GM18870 (cell line): ENCODE data around the gene HOXB2.

ENCODE experiments used
- ATAC-seq: cut with Tn5 transposase; IDR thresholded peaks from one replicate; pipeline ENCODE4 v1.9.1; 2021; ENCODE audit warnings: moderate library complexity; ENCODE audit not compliant: unreplicated experiment

The HOXB2 gene

DNA sequence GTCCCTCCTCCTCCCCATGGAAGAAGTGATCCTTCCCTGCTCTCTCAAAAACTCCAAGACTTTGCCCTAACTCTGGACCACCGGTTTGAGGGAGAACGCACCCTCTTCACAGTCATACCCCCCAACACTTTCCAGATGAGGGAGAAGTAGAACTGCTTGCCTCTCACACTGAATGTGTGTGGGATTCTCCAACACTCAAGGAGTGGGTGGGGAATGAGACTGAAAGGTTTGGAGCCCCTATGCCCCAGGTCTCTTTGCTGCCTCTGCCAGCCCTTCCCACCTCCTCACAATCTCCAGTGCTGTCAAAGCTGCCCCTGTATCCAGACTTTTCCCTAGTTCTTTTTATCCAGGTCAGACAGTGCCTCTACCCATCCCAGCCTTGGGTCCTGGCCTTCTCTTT, 21.8 kb upstream of the HOXB2 start:
- ATAC-seq: no peak

DNA sequence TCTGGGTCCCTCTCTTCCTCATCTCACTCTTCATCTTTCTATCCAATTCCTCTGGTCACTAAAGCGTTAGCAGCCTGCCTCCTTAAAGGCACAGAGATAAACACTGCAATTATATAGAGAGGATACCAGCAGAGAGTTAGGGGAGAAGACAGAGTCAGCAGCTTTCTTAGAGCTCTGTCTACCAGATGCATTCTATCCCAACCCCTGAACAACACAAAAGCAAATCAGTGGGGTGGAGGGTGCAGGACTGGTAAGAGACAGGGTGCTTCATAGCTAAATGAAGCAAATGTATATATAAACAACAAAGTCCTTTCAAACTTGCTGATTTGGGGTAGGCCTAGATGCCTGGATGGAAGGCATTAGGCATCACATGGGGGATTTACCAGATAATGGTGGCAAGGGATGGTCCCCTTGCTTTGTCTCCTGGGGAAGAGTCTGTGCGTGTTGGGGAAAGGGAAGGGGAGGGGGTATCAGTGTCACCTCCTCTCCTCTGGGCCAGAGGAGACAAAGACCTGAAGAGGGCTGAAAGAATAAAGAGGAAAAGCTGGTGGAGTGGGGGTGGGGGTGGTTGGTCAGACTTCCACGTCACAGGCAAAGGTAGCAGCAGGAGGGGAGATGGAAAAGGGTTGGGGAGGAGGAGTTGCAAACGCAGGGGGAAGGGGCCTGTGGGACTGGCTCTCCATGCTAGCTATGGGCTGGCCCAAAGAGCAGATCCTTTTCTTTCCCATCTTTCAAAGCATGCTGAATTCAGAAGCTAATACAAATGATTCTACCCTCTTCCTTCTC, 21.2 kb upstream of the HOXB2 start:
- no peak for ATAC-seq

DNA sequence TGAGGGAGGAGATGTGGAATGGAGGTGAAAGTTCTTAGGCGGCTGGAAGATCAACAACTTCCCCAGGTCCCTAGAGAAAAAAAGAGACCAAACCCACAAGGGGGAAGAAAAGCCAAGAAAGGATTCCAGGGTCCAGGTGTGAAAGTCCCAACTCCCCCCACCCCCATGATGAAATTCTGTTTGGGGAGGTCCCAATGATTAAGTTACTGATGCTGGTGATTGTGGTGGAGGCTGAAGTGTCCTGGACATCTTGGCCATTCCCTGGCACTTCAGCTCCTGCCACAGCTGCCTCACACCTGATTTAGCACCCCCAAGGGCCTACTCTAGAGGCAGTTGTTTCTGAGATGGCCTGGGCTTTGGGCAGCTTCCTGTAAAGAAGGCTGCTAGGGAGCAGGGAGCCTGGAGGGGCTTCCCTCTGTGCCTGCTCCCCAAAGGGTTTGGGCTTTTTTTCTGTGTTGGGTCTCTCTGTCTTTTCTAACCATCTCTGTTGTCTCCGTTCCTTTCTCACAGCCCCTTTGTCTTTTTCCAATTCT, 20.2 kb upstream of the HOXB2 start:
- ATAC-seq: no peak

DNA sequence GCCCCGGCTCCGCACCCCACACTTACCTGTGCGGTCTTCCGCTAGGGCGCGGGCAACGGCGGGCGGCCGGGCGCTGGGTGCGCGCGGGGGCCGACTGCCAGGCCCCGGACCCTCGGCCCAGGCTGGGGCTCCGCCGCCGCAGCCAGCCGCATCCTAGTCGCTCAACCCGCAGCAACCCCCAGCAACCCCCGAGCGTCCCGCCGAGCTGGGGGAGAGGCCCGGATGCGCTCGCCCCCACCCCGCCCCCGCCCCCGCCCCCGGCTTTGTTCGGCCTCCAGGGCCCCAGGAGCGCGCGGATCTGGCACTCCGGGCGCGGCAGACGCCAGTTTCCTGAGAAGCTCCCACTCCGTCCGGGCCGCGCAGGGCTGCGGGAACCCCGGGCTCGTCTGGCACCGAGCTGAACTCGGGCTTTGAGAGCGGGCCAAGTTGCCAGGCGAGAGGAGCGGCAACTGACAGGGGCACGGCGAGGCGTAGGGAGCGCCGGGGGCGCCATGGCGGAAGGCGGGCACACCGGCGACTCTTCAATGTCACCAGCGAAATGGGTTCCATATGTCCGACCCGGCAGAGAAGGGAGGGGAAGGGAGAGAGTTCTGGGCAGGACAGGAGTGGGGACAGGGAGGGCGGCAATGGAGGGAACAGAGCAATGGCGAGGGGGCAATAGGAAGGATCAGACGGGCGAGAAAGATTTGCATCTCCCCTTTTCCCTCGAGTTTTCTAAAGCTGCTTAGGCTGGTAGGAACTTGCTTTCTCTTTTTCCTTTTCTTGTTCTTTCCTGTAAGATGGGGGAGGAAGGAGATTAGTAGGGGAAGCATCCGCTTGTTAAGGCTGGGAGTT, 19.5 kb upstream of the HOXB2 start:
- no peak for ATAC-seq

DNA sequence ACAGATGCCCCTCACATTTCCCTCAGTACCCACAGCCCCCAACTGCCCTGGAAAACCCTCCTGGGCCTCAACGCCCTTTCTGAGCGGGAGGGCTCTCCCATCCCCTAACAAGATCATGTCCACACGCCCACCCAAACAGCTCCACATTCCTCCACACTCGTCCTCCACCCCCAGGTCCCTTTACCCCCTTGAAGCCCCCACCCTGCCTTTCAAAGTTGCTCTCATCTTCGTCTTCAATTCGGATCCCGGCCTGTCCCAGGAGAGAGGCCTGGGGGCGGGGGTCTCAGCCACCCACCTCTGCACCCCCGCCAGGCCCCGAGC, 18.9 kb upstream of the HOXB2 start:
- ATAC-seq: no peak

DNA sequence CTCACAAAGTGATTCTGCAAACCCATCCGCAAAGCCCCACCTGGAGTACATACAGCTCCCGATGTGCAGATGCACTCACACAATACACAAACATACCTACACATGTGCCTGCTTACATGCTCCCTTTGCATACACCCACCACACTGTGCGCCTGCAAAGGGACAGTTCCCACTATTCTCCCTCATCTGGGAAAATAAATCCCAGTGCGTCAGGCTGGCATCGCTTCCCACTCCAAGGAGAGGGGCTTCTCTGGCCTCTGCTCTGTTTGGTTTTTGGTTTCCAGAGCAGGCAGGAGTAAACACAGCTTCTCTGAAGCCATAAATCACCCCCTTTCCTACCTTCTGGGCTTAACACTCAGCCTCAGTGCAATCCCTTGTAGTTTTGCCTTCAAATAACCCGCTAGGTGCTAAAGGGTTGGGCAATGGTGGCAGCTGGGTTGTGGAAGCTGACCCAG, 18.5 kb upstream of the HOXB2 start:
- ATAC-seq: no peak

DNA sequence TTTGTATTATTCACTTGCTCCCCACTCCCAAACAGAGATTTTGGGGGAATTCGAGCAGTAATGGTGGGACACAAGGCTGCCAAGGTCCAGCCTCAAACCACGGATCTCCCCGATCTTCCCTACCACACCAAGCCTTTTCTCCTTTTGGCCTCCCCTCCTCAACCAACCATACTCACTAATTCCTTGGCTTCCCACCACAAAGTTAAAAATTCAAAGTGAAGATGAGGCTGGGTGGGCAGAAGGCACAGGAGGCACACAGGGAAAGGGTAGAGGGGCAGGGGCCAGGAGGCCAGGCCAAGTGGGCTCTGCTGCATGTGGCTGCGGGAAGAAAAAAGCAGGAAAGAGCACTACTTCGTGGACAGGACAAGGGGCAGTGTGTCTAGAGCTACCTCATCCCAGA, 18.0 kb upstream of the HOXB2 start:
- no peak for ATAC-seq

DNA sequence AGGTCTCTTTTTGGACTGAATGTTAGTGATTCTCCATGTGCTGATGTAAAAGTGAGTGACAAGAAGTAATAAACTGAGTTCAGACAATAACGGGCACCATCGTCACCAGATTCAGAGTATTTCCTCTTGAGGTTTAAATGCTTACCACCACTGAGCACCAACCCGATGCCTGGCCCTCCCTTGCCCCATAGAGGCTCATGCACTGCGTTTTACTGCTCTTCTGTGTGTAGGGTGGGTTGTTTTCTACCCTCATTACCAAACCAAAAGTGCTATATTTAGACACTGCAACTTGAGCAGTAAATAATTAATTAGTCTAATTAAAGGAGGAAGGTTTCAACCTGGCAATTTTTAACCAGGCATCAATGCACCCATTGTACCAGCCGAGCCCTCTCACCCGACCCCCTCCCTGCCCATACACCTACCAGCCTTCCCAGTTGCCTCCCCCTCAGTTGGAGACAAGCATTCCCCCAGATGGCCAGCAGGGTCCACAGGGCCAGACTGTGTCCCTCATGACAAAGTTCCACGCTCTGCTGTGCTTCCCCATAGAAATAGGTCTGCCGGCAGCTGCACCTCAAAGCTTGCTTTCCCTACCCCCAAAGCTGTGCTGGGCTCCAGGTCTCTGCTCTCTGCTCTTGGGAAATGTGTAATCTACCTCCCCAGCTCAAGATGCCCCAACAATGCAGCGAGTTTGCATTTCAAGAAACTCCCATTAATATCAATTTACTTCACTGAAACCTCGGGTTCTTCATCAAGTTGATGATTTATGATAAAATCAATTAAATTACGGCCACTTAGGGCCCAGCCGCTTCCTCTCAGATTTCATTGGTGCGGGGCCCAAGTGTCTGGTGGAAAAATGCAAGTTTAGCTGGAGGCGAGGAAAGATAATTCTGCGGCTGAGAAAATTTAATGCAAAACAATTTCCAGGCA, 17.2 kb upstream of the HOXB2 start:
- peak; percentile 57 for ATAC-seq

DNA sequence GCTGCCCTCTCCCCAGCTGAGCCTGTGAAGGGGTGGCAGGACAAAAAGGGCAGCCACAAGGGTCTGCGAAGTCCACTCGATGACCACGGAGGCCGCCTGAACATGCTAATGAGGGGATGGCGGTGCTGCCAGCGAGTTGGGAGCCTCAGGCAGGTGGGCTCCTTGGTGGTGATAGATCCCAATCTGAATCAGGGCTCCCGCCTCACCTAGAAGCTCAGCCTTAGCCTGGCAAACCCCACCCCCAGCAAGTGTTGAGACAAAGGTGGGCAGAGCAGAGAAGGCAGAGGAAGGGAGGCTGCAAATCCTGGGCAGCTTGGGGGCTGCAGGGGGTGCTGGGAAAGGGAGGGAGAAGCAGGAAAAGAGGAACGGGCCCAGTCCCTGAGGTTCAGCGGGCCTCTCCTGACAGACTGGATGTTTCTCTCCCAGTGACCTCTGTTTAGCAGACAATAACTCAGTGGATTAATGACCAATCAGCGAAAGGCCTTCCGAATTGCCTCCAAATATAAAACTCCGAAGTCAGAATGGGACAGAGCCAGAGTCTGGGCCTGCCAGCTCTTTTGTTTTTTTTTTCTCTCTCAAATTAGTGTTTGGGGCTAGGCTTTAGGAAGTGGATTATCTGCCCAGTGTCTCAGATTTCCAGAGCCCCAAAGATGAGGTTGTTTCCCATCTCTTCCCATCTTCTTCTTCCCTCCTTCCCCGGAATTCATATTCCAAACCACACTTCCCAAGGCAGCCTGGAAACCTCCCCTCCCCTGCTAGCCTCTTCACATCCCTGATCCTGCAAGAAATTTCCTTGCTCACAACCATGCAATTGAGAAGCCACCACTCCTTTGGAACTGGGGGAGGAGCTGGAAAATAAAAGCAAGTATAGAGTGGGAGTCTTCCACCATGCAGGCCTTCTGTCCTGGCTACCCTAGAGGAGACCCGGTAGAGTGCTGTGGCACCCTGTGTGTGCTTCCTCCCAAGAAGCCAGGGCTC, 15.2 kb upstream of the HOXB2 start:
- ATAC-seq: no peak

DNA sequence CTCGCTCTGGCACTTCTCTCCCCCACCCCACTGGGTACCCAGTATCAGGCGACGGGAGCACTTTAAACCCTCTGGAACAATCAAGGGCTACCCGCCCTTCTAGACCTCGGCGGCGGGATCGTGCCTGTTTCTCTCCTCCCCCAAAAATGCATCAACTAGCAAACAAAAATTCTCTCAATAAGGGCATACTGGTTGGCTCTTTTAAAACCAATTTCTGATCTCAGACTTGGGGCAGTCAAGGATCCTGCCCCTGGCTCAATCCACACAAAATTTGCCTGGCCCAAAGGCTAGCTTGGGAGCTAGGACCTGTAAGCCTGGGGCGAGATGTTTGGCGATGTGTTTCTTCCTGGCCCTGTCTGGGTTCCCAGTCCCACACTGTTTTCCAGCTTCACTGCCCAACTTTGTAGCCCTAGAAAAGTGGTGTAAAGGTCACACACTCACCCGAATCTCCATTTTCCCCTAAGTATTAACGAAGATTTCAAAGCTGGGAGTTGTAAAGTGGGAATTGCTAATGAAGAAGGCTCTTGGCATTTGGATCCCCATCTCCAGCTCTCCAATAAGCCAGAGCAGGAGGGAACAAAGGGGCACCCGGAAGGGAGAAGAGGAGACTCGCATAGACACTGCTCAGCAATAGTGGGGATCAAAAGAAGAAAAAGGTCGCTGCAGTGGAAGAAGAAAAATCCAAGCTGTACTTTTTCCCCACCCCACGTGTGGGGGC, 14.4 kb upstream of the HOXB2 start:
- no peak for ATAC-seq

DNA sequence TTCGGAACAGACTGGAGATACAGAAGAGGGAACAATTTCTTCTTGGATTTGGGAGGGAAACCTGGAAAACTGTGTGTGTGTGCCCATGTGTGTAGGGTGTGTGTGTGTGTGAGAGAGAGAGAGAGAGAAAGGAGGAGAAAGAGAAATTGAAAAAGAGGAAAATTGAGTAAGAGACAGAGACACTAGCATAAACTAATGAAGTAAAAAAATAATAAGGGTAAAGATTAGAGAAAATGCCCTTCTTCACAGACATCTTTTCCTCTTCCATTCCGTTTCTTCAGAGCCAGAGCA, 13.9 kb upstream of the HOXB2 start:
- ATAC-seq: no peak

DNA sequence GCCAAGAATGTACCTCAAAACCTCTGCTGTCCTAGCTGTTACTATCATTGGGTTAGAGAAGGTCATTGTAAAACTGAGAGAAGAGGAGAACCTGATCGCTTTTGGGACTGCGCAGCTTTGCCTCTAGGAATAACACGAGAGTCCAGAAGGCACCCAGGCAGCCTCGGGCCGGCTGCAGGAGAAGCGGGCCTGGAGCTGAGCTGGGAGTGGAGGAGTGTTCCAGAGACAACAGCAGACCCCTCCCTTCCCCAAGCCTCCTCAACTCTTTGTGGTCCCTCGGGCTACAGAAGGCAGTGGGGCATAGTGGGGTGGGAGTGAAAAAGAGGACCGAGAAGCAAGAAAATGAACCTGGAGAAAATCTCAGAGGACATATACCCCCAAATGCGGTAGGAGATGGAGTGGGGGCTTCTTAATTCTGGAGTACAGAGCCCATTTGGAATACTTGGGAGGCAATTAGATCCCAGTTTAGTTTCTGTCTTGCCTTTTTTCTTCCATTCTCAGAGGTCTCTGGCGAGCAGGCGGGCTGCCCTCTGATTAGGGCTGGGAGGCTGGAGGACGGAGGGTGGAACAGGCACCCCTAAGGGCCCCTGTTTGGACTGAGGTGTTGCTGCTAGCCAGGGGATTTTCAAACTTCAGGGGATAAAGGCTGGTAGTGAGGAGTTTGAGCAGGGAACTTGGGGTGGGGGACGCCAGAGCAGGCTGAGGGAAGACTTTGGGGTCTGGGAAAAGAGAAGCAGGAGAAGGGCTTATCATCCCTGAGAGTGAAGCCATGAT, 13.3 kb upstream of the HOXB2 start:
- ATAC-seq: no peak

DNA sequence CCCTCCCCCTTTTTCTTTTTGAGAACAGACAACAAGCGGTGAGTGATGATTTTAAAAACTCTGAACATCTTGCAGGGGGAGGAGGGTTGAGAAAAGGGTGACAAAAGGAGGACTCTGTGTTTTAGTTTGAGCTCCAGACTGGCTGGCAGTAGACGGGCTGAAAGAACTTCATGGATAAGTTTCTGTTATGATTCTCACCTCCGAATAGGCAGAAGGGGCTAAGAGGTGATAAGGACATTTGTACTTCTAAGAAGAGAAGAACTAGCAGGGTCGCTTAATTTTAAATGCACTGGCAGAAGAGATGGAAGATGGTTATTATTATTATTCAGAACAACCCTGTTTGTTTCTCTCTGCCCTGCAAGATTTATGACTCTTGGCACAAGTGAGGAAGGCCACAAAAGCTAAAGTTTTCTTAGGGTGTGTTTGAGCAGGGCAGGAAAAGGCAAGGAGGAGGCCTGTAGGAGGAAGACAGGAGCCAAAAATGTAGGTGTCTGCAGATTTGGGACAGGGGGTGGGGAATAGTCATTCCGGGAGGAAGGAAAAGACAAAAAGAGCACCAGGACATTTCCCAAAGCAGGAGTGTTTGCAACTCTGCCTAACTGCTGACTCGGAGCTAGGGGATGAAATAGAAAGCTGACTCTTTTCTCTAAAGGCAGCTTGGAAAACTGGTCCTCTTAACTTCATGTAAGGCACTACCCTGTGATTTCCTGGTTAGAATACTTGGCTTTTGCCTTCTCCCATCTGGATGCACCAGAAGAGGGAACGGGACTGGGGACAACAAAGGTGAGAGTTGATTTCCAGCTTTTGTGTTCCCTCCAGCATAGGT, 11.9 kb upstream of the HOXB2 start:
- no peak for ATAC-seq

DNA sequence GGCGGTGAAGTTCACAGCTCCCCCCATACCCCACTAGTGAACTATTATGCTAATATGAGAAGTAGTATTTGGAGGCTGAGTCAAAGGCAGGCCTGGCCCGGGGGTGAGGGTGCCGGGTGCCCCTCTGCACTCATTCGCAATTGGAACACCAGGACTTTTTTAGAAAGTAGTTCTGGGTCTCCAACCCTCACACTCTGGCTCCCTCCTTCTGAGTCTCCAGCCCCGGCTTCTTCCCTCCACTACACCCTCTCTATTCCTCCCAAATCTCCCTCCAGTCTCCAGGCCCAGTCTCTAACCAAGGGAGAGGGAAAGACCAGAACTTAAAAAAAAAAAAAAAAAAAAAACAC, 11.3 kb upstream of the HOXB2 start:
- no peak for ATAC-seq

DNA sequence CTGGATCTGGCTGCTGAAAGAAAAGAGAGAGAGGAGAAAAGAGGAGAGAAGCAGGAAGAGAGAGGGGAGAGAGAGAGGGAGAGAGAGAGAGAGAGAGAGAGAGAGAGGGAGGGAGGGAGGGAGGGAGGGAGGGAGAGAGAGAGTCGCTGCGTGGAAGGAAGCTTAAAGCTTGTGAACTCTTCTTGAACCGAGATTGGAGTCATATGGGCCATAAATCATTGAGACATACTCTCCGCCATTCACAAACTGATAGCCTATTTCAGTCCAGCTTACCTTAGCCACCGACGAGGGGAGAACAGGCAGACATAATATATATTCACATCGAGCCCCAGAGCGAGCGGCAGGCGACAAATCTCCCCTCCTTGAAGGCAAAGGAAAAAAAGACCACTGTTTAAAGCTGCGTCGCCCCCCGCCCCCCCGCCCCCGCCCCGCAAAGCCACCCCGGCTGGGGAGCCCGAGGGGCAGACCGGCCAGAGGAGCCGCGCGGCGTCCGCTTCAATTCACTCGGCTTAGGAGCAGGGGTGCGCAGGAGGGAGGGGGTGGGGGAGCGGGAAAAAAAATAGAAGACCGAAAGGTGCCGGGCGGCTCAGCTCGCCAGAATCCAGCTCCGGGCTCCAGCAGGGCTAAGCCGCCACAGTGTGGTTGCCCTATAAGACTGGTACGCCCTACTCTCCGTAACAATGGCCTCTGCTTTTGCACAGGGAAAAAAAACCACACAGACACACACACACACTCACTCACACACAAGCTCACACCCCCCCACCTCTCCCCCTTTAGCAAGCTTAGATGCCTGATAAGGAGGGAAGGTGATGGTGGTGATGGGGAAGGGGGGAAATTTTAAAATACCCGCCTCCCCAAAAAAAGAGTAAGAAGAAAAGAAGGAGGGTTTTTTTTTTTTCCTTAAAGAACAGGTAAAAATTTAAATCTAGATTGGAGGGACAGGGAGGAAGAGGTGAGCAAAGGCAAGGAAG, 10.6 kb upstream of the HOXB2 start:
- no peak for ATAC-seq

DNA sequence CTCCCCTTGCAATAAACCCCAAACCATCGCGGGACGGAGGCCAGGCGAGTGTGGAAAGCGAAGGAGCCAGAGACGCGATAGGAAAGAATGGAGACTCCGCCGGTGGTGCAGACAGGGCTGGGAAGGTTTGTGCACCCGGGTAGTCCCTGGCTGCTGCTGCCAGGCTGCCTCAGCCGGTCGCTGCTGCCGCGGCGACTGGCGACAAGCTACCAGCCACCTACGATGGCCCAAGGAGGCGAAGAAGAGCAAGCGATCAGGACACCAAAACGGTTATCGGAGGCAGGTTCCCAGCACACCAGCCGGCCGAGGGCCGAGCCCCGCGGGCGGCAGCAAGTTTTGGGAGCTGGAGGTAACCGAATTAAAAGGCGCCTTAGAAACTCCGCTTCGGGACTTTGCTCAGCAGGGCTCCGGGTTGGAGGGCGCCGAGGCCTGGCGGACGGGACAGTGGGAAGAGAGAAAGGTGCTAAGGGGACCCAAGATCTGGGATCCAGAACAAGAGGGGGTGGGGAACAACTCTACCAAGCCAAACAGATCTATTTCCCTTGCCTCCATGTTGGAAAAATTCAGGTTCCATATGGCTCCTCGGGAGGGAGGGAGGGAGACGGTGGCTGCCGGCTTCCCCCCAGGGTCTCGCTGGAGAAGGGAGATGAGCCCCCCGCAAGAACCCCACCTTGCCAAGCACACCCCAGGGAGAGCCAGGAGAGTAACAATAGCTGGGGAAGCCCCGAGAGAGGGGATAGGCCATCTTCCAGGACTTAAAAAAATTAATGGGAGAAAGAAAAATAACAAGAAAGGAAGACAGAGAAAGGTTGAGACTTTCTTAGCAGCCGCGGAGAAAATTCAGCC, 9.7 kb upstream of the HOXB2 start:
- no peak for ATAC-seq
